DOHH2 (cell line): ENCODE measurements around the gene FAM180A.

Experiments used
- CTCF ChIP-seq: fragments of 200-600 bp; sonication (generic); IDR thresholded peaks from one replicate; pipeline ENCODE4 v1.5.1; 2014; ENCODE audit warnings: antibody characterized with exemption, mild to moderate bottlenecking, low read depth, low read length; ENCODE audit not compliant: poor library complexity, severe bottlenecking
- EZH2phosphoT487 ChIP-seq: fragments of 200-600 bp; sonication (generic); IDR thresholded peaks from 2 replicates; pipeline ENCODE4 v1.6.1; 2017; ENCODE audit warnings: borderline replicate concordance, mild to moderate bottlenecking, antibody characterized with exemption, low read length, moderate library complexity, mixed read lengths

GRCh38 chr7:135743907-135744731 lies 4.5 kb downstream of the FAM180A start:
- TF ChIP-seq CTCF: no peak
- TF ChIP-seq EZH2phosphoT487: no peak
